ENCODE data around the gene SS18L1. TPM values are rescaled to one million over a fixed set of nuclear protein-coding genes. Genes with fewer than 3 reads are reported as not detected.

Gene SS18L1
- total RNA-seq, 3 donors from 2014 or later: 14.4 to 16.1 (median 14.5) TPM

- Mint-ChIP-seq H3K4me1 (ENCODE audit: low read depth) (peaks cover 1% of the 10 kb centered on the region), H3K27me3 (ENCODE audit: low read depth) (peaks cover 46% of the 10 kb centered on the region), H3K4me3 (no peak overlapping the region), H3K9me3 (no peaks in the 10 kb centered on the region), H3K36me3 (ENCODE audit: insufficient read depth) (no peaks in the 10 kb centered on the region)
- DNase-seq (no peak), ATAC-seq (no peak)
Observed at GRCh38 chr20:62225820-62226635, 82.5 kb downstream of the SS18L1 start.

GRCh38 chr20:62226707-62227590 lies 83.4 kb downstream of the SS18L1 start:
- H3K4me1 Mint-ChIP-seq (ENCODE audit: low read depth): no peaks in the 10 kb centered on the region
- H3K27me3 Mint-ChIP-seq (ENCODE audit: low read depth): peaks cover 36% of the 10 kb centered on the region
- no peak for DNase-seq
- H3K4me3 Mint-ChIP-seq: no peak overlapping the region
- H3K9me3 Mint-ChIP-seq: no peaks in the 10 kb centered on the region
- H3K36me3 Mint-ChIP-seq (ENCODE audit: insufficient read depth): no peaks in the 10 kb centered on the region
- no peak for ATAC-seq

DNA sequence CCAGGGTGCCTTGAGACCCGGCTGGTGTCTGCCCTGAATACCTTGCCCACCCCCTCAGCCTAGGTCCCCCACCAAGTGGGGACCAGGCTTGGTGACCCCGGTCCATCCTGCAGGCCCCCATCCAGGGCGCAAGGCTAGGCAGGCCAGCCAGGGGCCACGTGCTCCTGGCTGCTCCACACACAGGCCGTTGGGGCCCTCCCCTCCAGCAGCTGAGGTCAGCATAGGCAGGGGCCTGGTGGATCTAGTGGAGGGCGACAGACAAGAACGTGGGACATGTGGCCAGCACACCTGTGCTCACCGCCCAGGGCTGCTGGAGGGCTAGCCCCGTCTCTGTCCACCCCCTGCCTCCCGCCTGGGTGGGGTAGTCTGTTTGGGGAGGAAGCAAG lies 84.0 kb downstream of the SS18L1 start:
- Mint-ChIP-seq H3K27me3 (ENCODE audit: low read depth) (peaks cover 33% of the 10 kb centered on the region), H3K4me3 (no peak overlapping the region), H3K4me1 (ENCODE audit: low read depth) (no peaks in the 10 kb centered on the region), H3K9me3 (no peaks in the 10 kb centered on the region), H3K36me3 (ENCODE audit: insufficient read depth) (no peaks in the 10 kb centered on the region)
- ATAC-seq (no peak), DNase-seq (no peak)

DNA sequence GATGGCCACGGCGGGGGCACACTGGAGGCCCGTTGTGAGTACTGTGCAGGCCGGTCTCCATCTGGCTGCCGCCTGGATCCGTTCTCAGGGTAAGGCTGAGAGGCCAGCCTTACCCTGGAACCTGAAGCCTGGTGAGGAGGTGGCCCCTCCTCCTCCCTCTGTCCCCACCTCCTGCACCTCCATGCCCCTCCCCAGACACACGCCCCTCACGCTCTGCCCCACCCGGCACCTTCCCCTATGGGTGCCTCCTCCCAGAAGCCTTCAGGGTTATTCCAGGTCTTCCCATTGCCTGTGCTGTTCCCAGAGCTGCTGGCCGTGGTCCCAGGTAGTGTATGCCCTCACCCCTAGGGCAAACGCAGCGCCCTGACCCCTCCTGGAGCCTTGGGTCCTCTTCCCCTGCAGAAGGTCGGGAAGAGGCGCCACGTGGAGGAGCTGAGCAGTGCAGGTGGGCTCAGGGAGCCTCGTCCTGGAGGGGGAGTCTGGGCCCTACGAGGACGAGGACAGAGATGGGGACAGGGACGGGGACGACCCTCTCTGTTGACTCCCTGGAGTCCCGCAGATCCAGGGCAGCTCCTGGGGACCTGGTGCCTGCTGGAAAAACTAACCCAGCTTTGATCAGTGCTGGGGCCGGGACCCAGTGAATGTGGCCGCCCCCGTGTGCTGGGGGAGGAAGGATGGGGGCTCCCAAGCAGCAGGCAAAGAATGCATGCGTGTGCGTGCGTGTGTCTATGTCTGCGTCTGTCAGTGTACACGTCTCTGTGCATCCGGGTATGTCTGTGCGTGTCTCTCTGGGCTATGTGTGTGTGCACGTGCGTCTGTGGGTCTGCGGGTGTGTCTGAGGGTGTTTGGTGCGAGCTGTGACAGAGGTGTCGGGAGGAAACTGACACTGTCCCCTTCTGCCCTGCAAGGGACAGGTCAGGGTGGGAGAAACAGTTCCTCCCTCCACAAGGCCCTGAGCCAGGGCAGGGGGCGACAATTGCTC lies 84.7 kb downstream of the SS18L1 start:
- no peaks in the 10 kb centered on the region for H3K4me1 Mint-ChIP-seq (ENCODE audit: low read depth)
- ATAC-seq (no peak), DNase-seq (no peak)
- H3K9me3 Mint-ChIP-seq: no peaks in the 10 kb centered on the region
- H3K27me3 Mint-ChIP-seq (ENCODE audit: low read depth): peaks cover 26% of the 10 kb centered on the region
- H3K4me3 Mint-ChIP-seq: no peak overlapping the region
- no peaks in the 10 kb centered on the region for H3K36me3 Mint-ChIP-seq (ENCODE audit: insufficient read depth)

DNA sequence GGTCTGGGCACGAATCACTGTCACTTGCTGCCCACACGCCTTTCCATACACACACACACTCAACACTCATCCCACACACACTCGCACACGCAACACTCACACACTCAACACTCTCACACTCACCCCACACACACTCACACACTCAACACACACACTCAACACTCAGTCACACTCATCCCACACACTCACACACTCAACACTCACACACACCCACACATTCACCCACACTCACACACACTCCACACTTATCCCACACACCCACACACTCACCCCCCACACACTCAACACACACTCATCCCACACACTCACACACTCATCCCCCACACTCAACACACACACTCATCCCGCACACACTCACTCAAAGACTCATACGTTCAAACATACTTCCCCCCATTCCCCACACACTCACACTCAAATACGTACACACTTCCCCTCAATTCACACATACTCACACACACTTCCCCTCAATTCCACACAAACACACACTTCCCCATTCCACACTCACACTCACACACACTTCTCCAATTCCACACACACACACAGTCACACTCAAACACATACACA lies 85.5 kb downstream of the SS18L1 start:
- DNase-seq (no peak), ATAC-seq (no peak)
- no peaks in the 10 kb centered on the region for H3K36me3 Mint-ChIP-seq (ENCODE audit: insufficient read depth)
- no peaks in the 10 kb centered on the region for H3K4me1 Mint-ChIP-seq (ENCODE audit: low read depth)
- H3K27me3 Mint-ChIP-seq (ENCODE audit: low read depth): peaks cover 23% of the 10 kb centered on the region
- no peak overlapping the region for H3K4me3 Mint-ChIP-seq
- H3K9me3 Mint-ChIP-seq: no peaks in the 10 kb centered on the region

DNA sequence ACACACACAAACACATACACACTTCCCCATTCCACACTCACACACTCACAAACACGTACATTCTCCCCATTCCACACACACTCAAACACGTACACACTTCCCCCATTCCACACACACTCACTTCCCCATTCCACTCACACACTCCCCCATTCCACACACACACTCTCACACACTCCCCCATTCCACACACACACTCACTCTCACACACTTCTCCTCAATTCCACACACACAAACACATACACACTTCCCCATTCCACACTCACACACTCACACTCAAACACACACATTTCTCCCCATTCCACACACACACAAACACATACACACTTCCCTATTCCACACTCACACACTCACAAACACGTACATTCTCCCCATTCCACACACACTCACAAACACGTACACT lies 86.1 kb downstream of the SS18L1 start:
- ATAC-seq (no peak), DNase-seq (no peak)
- no peaks in the 10 kb centered on the region for H3K4me1 Mint-ChIP-seq (ENCODE audit: low read depth)
- no peak overlapping the region for H3K4me3 Mint-ChIP-seq
- peaks cover 17% of the 10 kb centered on the region for H3K27me3 Mint-ChIP-seq (ENCODE audit: low read depth)
- no peaks in the 10 kb centered on the region for H3K9me3 Mint-ChIP-seq
- no peaks in the 10 kb centered on the region for H3K36me3 Mint-ChIP-seq (ENCODE audit: insufficient read depth)

DNA sequence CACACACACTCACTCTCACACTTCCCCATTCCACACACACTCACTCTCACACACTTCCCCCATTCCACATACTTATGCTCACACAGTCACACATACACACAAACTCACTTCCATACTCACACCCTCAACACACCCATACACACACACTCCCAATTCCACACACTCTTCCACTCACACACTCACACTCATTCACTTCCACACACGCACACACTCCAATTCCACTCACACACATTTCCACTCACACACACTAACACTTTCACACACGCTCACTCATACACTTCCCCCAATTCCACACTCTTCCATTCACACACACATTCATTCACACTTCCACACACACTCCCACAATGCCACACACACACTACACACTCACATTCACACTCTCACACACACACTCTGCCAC lies 86.7 kb downstream of the SS18L1 start:
- Mint-ChIP-seq H3K9me3 (no peaks in the 10 kb centered on the region), H3K4me1 (ENCODE audit: low read depth) (no peaks in the 10 kb centered on the region), H3K27me3 (ENCODE audit: low read depth) (peaks cover 11% of the 10 kb centered on the region), H3K4me3 (no peak overlapping the region), H3K36me3 (ENCODE audit: insufficient read depth) (no peaks in the 10 kb centered on the region)
- ATAC-seq: no peak
- DNase-seq: no peak

DNA sequence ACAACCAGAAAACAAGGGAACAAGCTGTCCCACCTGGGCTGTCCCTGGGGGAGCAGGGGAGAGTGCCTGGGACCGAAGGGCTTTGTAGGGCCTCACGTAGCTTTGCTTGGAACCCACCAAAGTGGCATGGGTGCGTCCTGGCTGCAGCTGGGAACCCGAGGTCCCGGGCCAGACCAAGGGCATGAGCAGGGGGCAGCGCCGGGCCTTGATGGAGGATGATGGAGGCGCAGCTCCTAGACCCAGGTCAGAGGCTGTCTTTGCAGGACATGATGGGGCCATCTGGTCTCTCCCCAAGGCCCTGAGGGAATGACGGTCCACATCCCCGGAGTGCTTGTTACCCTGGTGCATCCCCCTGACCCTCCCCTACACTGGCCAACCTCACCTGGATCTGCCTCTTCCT lies 87.1 kb downstream of the SS18L1 start:
- ATAC-seq: no peak
- Mint-ChIP-seq H3K4me1 (ENCODE audit: low read depth) (no peaks in the 10 kb centered on the region), H3K9me3 (no peaks in the 10 kb centered on the region), H3K36me3 (ENCODE audit: insufficient read depth) (no peaks in the 10 kb centered on the region), H3K4me3 (no peak overlapping the region), H3K27me3 (ENCODE audit: low read depth) (peaks cover 7% of the 10 kb centered on the region)
- no peak for DNase-seq

DNA sequence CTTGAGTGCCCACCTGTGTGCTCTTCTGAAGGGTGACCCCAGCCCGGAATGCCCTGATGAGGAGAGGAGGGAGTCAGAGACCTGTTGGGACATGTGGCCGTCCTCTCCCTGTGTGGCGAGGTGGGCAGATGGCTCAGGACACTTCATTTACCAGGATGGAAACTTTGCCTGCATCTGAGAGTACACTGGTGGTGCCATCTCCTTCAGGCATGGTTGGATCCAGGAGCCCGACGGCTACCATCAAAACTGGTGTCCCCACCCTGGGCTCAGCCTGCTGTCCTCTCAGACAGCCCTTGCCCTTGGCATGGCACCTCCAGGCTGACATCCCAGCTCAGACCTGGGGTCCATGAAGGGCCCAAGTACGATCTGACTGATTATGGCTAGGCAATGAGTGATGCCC lies 87.7 kb downstream of the SS18L1 start:
- Mint-ChIP-seq H3K9me3 (no peaks in the 10 kb centered on the region), H3K4me3 (no peak overlapping the region), H3K4me1 (ENCODE audit: low read depth) (no peaks in the 10 kb centered on the region), H3K27me3 (ENCODE audit: low read depth) (peaks cover 7% of the 10 kb centered on the region), H3K36me3 (ENCODE audit: insufficient read depth) (no peaks in the 10 kb centered on the region)
- ATAC-seq (no peak), DNase-seq (no peak)

Other genes with a start within 250 kb of the SS18L1 start
- gene TAF4, start 77.9 kb upstream of the SS18L1 start, total RNA-seq: 10 to 100 TPM; 26.4 to 31.1 (median 27.0) TPM
- 10 to 100 TPM; 35.2 to 41.3 (median 40.9) TPM for gene LSM14B, start 21.3 kb upstream of the SS18L1 start, total RNA-seq
- gene PSMA7, start 375 bp upstream of the SS18L1 start, total RNA-seq: 100 to 1,000 TPM; 651 to 699 (median 689) TPM
- 10 to 100 TPM; 38.3 to 57.6 (median 49.8) TPM for gene MTG2, start 39.3 kb downstream of the SS18L1 start, total RNA-seq
- gene HRH3, start 76.5 kb downstream of the SS18L1 start, total RNA-seq: not detected
- gene OSBPL2, start 94.8 kb downstream of the SS18L1 start, total RNA-seq: 10 to 100 TPM; 17.5 to 22.5 (median 19.2) TPM
- gene ADRM1, start 159.2 kb downstream of the SS18L1 start, total RNA-seq: 100 to 1,000 TPM; 259 to 285 (median 274) TPM
- gene LAMA5, start 223.5 kb downstream of the SS18L1 start, total RNA-seq: 1 to 10 TPM in 1 of 3 donors, under 1 TPM in 2; 0.82 to 1.0 (median 0.84) TPM
- gene RPS21, start 243.3 kb downstream of the SS18L1 start, total RNA-seq: 1,000 to 10,000 TPM; 2,653 to 2,730 (median 2,725) TPM

Data from activated T-cell treated with anti-CD3 and anti-CD28 coated beads, Interleukin-2, amount 50 U/mL, for 4 hours (primary cell).